Limb (tissue), 2 donors: ENCODE measurements around the gene PRKAR1B.
"Not testable (repeated sequence)": the region's sequence is repeated elsewhere in the genome, so short reads cannot be mapped to it uniquely, and the experiment has no call there.

Experiments used
- DNase-seq, 2 donors: peaks; one replicate each; pipeline ENCODE4 v3.0.0-alpha.2; 2016; ENCODE audit errors: extremely low spot score in 2 of 2

The PRKAR1B gene

GRCh38 chr7:560966-561630, 166.0 kb downstream of the PRKAR1B start:
- DNase-seq = no peak

GRCh38 chr7:559396-559705, 167.7 kb downstream of the PRKAR1B start:
- no peak for DNase-seq

DNA sequence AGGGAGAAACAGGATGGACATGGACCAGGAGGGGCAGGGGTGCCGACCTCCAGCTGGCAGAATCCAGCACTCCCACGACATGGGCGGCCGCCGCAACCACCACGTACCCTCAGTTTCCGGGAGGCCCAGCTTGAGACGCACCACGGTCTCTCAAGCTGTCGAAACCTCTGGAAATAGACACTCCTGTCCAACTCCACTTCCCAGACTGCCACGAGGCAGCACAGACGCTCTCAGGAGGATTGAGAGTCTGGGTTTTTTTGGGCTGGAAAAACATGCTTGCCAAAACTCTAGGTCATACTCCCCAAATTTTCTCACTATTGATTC, 169.6 kb downstream of the PRKAR1B start:
- no peak for DNase-seq

DNA sequence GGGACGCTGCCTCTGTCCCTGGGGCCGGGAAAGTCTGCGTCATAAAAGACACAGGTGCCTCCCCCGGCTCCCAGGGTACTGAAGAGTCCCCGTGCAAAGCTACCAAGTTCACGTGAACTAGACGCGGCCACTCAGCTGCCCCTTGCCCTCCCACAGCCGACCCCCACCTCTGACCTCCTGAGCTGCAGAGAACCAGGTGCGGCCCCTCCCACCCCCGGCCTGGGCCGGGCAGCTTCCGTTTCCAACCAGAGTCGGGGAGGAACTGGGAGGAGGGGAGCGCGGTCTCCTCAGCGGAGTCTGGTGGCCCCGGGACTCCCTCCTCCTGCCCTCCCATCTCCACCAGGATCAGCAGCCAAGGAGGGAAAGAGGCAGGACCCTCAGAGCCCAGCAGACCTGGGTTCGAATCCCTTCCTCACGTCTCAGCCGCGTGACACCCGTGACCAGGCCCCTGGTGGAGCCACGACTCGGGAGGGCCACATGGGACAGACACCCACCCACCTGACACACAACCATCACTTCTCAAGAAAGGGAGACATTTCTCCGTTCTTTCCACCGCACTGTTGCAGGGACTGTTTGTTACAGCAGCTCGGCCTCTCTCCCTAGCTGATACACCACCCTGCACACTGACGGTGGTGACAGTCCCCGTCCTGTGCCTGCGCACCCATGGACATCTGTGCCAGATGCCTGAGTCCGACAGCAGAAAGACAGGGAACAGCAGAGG, 170.1 kb downstream of the PRKAR1B start:
- no peak for DNase-seq

DNA sequence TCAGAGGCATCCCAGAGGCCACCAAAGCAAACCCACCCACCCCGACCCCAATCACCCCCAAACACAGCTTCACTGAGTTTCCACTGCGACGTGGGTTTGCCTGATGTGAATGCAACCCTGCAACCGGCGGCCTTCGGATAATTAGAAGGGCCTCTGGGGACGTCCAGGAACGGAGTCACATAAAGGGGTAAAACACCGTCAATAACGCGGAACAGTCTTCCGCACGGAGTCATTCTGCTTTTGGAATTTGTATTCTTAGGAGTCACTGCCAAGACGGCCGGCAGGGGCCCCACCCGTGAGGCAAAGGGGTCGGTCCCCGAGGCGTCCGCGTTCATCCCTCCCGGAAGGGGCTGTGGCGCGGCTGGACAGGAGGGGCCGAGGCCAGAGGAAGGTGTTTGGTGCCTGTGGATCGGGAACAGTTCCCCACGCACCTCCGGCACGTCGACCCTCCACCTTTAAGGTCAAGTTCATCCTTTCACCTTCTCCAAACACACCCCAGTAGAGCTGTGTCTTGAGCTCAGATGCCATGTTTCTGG, 170.7 kb downstream of the PRKAR1B start:
- no peak for DNase-seq

- DNase-seq = no peak
Measured at GRCh38 chr7:555551-556160, 171.4 kb downstream of the PRKAR1B start.

DNA sequence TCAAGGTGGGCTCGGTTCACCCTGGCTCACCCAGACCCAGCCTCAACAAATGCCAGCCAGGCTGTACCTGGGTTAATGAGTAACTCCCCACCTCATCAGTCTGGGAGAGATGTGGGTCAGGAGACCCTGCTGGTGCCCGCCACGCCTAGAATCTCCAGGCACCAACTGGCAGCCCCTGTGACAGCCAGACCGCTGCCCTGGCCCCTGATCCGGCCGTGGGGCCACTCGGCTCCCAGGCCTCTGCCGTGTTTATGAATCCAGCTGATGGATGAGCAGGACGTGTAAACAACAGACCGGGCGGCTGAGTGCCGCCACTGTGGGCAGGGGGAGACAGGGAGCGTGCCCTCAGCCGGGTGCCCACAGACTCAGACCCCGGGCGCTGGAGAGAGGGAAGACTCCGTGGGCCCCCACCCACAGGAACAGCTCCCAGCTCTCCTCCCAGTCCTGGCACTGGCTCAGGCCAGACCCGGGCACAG, 173.4 kb downstream of the PRKAR1B start:
- DNase-seq = no peak

DNA sequence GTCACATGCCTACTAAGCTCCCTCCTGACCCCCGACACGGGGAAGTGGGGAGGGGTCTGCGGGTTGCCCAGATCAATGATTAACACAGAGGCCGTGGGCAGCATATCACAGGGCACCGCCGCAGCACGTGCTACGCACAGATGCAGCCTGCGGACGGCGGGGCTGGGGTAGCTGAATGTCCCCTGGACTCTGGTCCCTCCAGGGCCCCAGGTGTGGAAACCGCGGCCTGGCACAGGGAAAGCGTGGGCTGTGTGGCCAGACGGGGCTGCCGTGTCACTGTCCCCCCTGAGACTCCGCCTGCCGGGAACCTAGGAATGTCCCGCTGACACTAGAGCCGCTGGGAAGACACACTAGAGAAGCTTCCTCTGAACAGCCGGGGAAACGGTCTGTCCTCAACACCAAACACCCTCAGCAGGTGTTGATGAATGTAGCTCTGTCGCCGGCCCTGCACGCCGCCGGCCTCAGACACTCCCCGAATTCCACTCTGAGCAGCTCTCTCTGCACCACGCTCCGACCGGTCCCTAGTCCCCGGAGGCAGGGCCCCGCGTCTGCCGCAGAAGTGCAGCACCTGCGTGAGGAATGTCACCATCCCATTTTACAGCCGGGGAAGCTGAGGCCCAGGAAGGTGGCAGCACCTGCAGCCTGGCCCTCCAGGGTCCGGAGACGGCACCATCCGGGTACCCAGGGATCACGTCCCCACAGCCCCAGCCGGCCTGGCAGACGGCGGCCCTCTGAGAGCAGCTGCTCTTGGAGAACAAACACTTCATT, 174.0 kb downstream of the PRKAR1B start:
- no peak for DNase-seq

GRCh38 chr7:552151-552867, 174.8 kb downstream of the PRKAR1B start:
- not testable (repeated sequence) for DNase-seq

DNA sequence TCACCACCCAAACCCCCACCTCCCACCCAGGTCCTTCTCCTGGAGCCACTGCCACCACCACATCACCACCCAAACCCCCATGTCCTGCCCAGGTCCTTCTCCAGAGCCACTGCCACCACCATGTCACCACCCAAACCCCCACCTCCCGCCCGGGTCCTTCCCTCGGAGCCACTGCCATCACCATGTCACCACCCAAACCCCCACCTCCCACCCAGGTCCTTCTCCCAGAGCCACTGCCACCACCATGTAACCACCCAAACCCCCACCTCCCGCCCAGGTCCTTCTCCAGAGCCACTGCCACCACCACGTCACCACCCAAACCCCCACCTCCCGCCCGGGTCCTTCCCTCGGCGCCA, 175.5 kb downstream of the PRKAR1B start:
- not testable (repeated sequence) for DNase-seq

DNA sequence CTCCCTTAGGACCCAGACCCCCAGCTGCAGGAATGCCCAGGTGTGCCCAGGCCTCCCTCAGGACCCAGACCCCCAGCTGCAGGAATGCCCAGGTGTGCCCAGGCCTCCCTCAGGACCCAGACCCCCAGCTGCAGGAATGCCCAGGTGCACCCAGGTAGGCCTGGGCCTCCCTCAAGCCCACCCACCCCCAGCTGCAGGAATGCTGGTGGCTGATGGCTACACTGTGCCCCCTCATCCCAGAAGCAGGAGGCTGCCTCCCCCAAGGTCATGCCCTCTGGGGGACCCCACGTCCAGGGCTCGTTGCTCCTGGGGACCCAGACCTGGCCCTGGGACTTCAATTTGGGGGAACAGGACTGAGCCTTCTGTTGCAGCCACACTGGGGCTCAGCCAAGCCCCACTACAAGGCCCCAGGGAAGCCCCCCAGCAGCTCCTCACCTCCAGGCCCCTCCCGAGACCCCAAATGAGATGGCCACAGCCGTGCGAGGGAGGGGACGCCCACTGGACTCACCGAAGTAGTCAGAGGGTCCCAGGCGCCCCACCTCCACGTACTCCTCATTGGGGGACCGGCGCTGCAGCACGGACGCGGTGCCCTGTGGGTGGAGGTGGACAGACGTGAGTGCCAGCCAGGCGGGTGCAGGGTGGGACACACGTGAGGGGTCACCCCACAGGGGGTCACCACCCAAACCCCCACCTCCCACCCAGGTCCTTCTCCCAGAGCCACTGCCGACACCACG, 176.0 kb downstream of the PRKAR1B start:
- no peak for DNase-seq

DNA sequence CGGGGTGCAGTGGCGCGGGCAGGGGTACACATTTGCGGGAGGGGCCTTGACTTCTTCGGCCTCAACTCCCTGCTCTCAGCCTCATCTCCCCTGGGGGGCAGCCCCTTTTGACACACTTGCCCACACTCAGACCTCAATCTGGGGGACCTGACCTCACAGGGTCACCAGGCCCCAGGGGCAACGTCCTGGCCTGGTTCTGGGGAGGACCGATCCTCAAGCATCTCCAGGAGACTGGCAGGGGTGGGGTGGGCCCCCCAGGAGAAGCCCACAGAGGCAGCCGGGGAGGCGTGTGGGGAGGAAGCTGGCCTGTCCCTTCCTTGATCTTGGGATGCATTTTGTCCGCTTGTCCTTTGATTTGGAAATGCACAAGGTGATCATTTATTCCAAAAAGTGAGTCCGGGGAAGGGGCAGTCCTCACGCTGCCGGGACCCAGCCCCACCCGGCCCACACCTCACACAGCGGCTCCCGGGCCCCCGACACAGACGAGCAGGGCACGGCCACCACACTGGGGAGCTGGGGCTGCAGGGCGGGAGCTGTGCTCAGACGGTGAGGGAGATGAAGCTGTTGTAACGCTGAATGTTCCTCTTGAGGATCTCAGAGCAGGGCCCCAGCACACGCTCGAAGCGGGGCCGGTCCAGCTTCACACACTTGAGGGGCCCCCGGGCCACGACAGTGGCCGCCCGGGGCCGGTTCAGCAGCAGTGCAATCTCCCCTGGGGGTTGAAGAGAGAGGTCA, 177.0 kb downstream of the PRKAR1B start:
- no peak for DNase-seq

GRCh38 chr7:549066-549890, 177.8 kb downstream of the PRKAR1B start:
- no peak for DNase-seq

GRCh38 chr7:548401-548800, 178.7 kb downstream of the PRKAR1B start:
- no peak for DNase-seq

GRCh38 chr7:545470-545869, 181.6 kb downstream of the PRKAR1B start:
- DNase-seq = no peak

DNA sequence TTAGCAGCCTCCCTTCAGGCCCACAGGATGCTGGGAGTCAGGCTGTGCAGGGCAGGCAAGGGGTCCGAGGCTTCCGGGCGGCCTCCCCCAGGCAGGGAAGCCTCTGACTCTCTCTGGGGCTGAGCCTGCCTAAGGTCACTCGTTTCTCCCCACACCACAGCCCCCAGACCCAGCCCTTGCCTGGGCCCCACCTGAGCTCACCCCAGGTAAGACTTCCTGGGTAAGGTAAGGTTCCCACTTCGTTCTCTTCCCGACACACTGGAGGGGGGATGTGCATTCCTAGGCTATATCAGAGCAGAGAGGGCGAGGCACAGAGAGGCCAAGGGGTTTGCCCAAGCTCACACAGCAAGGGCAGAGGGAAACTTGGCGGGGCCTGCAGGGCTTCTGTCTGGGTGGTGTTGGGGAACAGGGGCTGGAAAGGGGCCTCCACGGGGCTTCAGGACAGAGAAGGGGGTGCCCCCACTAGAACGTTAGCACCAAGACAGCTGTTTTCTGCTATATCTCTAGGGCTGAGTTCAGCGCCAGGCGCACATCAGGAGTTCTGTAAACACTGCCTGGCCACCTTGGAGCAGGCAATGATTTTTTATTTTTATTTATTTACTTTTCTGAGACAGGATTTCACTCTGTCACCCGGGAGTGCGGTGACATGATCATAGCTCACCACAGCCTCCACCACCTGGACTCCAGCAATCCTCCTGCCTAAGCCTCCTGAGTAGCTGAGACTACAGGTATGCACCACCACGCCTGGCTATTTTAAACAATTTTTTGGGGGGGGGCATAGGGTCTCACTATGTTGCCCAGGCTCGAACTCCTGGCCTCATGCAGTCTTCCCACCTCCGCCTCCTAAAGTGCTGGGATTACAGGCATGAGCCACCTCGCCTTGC, 182.5 kb downstream of the PRKAR1B start:
- DNase-seq = no peak

DNA sequence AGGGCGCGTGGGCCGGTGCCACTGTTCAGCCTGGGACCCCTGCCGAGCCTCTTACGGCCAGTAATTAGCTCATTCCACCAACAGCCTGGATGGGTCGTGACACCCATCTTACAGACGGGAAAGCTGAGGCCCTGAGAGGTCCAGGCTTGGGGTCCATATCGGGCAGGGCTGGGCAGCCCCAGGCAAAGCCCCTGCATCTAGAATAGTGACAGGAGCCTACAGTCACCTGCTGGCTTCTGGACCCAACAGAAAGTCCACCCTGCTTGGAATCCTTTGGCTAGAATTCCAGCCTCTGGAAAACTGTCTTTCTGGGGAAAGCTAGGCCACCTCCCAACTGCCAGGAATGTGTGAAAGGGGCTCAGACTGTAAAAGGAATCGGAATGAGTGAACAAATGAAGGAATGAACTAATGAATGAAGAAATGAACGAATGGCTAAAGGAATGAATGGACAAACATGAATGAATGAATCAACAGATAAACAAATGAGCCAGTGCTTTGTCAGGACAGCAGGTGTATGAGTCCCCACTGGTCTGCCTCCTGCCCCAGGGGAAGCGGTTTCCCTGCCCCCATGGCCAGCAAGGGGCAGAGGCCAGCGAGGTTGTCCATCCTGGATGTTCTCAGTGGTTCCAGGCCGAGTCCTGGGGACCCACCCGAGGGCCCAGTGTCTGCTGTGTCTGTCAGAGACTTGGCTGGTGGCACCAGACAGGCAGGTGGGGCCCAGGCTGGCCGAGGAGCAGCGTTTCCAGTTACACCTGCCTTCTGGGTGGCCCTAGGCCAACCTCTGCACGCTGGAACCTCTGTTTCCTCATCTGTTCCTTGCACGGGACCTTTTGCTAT, 183.4 kb downstream of the PRKAR1B start:
- DNase-seq = no peak
